ENCODE measurements around the gene MTHFSD. TPM values are rescaled to one million over a fixed set of nuclear protein-coding genes. Genes with fewer than 3 reads are reported as not detected.

MTHFSD gene
- polyA plus RNA-seq, 1 donor (not counting 4 experiments of a cell fraction or from before 2014, with no cell fraction given) = 14.7 TPM

GRCh38 chr16:86528061-86528929 lies 26.7 kb downstream of the MTHFSD start:
- dilution Hi-C loops (cut with MboI; ENCODE audit: extremely low pct_ligation_motif_present, low sequenced_read_pairs) = no loop called here
- no peak for TF ChIP-seq CTCF (optimal IDR thresholded peaks at IDR 0.05 in 1 of 3, IDR thresholded peaks at IDR 0.05 in 1 of 3, conservative IDR thresholded peaks at IDR 0.05 in 1 of 3; ENCODE audit: extremely low read depth in 1 of 3, insufficient read depth in 2 of 3, low read length in 3 of 3)
- no peak for TF ChIP-seq EZH2 (IDR thresholded peaks at IDR 0.05; ENCODE audit: low read length)
- Histone ChIP-seq H2AFZ (ENCODE audit: control insufficient read depth, low read length) (no peak overlapping the region), H3K9ac (ENCODE audit: control insufficient read depth, extremely low read depth, insufficient read depth, low read length) (no peak overlapping the region), H3K4me1 (ENCODE audit: control insufficient read depth, extremely low read depth, insufficient read depth, low read length) (no peaks in the 10 kb centered on the region), H4K20me1 (ENCODE audit: control insufficient read depth, extremely low read depth, insufficient read depth, low read length) (no peaks in the 10 kb centered on the region), H3K9me3 (ENCODE audit: control insufficient read depth, low read depth, low read length) (peaks cover 4% of the 10 kb centered on the region), H3K27ac (ENCODE audit: control insufficient read depth, insufficient read depth, low read length) (no peak overlapping the region), H3K79me2 (ENCODE audit: control insufficient read depth, insufficient read depth, low read length) (no peaks in the 10 kb centered on the region), H3K27me3 (ENCODE audit: control insufficient read depth, extremely low read depth, insufficient read depth, low read length) (peaks cover under 1% of the 10 kb centered on the region), H3K9me1 (ENCODE audit: control insufficient read depth, extremely low read depth, insufficient read depth, low read length) (no peaks in the 10 kb centered on the region), H3K36me3 (ENCODE audit: control insufficient read depth in 2 of 2, extremely low read depth in 1 of 2, insufficient read depth in 2 of 2, low read length in 2 of 2) (peaks cover 0 to 8% of the 10 kb centered on the region in 2 experiments), H3K4me2 (ENCODE audit: control insufficient read depth, extremely low read depth, insufficient read depth, low read depth, low read length) (no peak overlapping the region), H3K4me3 (ENCODE audit: control insufficient read depth in 2 of 3, extremely low read depth in 1 of 3, insufficient read depth in 2 of 3, low read depth in 1 of 3, low read length in 3 of 3) (no peak overlapping the region)
- DNase-seq (ENCODE audit: low read depth, low spot score) (no peak), FAIRE-seq (no peak)

- Histone ChIP-seq H3K79me2 (ENCODE audit: control insufficient read depth, insufficient read depth, low read length) (no peaks in the 10 kb centered on the region), H3K4me1 (ENCODE audit: control insufficient read depth, extremely low read depth, insufficient read depth, low read length) (no peaks in the 10 kb centered on the region), H2AFZ (ENCODE audit: control insufficient read depth, low read length) (no peak overlapping the region), H3K27ac (ENCODE audit: control insufficient read depth, insufficient read depth, low read length) (no peak overlapping the region), H3K9ac (ENCODE audit: control insufficient read depth, extremely low read depth, insufficient read depth, low read length) (no peak overlapping the region), H3K9me3 (ENCODE audit: control insufficient read depth, low read depth, low read length) (peaks cover 4% of the 10 kb centered on the region), H3K9me1 (ENCODE audit: control insufficient read depth, extremely low read depth, insufficient read depth, low read length) (no peaks in the 10 kb centered on the region), H3K36me3 (ENCODE audit: control insufficient read depth in 2 of 2, extremely low read depth in 1 of 2, insufficient read depth in 2 of 2, low read length in 2 of 2) (peaks cover 0 to 2% of the 10 kb centered on the region in 2 experiments), H4K20me1 (ENCODE audit: control insufficient read depth, extremely low read depth, insufficient read depth, low read length) (no peaks in the 10 kb centered on the region), H3K4me2 (ENCODE audit: control insufficient read depth, extremely low read depth, insufficient read depth, low read depth, low read length) (no peak overlapping the region), H3K27me3 (ENCODE audit: control insufficient read depth, extremely low read depth, insufficient read depth, low read length) (peaks cover 4% of the 10 kb centered on the region), H3K4me3 (ENCODE audit: control insufficient read depth in 2 of 3, extremely low read depth in 1 of 3, insufficient read depth in 2 of 3, low read depth in 1 of 3, low read length in 3 of 3) (no peak overlapping the region)
- no peak for FAIRE-seq
- DNase-seq (ENCODE audit: low read depth, low spot score) = no peak
- dilution Hi-C loops (cut with MboI; ENCODE audit: extremely low pct_ligation_motif_present, low sequenced_read_pairs) = no loop called here
- TF ChIP-seq EZH2 (IDR thresholded peaks at IDR 0.05; ENCODE audit: low read length) = no peak
- no peak for TF ChIP-seq CTCF (optimal IDR thresholded peaks at IDR 0.05 in 1 of 3, IDR thresholded peaks at IDR 0.05 in 1 of 3, conservative IDR thresholded peaks at IDR 0.05 in 1 of 3; ENCODE audit: extremely low read depth in 1 of 3, insufficient read depth in 2 of 3, low read length in 3 of 3)
Observed at GRCh38 chr16:86527366-86527765, 27.7 kb downstream of the MTHFSD start.
